K562 (cell line): ENCODE results near the gene PLXNA3. TPM values are rescaled to one million over a fixed set of nuclear protein-coding genes. Genes with fewer than 3 reads are reported as not detected.

Source experiments
- ATAC-seq: fragments of 200-7000 bp; cut with Tn5 transposase; 3 replicates; pipeline ENCODE4 v1.9.1; 2020; ENCODE audit warnings: moderate library complexity
- BruUV-seq: library from RNA; stranded (reverse); fragments of 400-500 nt; replicated peaks from 2 replicates; lab custom pipeline; 2021; lab: Mats Ljungman, UMichigan
- CTCF ChIA-PET: fragments of 300-600 bp; formaldehyde crosslinking; extraction: SDS; loops from one replicate; lab custom pipeline; 2021; ENCODE audit warnings: low intra/inter-chr PET ratio; lab: Yijun Ruan, JAX
- POLR2A ChIA-PET: fragments of 300-600, 350-650 bp; sonication (Branson Sonifier 250); formaldehyde crosslinking; extraction: SDS; loops from one replicate; lab custom pipeline; 2021; ENCODE audit warnings: antibody characterized with exemption, inconsistent platforms; lab: Yijun Ruan, JAX
- DNase-seq, 4 experiments: peaks; one replicate each; pipeline versions ENCODE4 v3.0.0 to v3.0.0-alpha.2; 2011 to 2018; ENCODE audit warnings: low spot score in 3 of 4, mixed read lengths in 3 of 4; ENCODE audit errors: extremely low read depth in 1 of 4
- FAIRE-seq: peaks from 2 replicates; lab custom pipeline; 2011; peaks lifted over from hg19 to GRCh38; lab: Jason Lieb, UNC
- H2AFZ ChIP-seq: 2 replicates; pipeline ENCODE4 v1.6.0; 2011; ENCODE audit warnings: low read depth, low read length, control low read depth, inconsistent platforms
- H3K27ac ChIP-seq: fragments of 200-600 bp; 3 replicates; pipeline ENCODE4 v1.8.0; 2011; ENCODE audit warnings: low read depth, mild to moderate bottlenecking, control low read depth, inconsistent platforms, low read length, moderate library complexity, mixed read lengths; ENCODE audit errors: extremely low read depth
- H3K27me3 ChIP-seq, 2 experiments: fragments of 300-600 bp in 1 of 2; 2 replicates in 1 of 2; 3 replicates in 1 of 2; pipeline versions ENCODE4 v1.6.0 to v1.8.0; 2011; ENCODE audit warnings: inconsistent platforms in 2 of 2, low read length in 2 of 2, mild to moderate bottlenecking in 1 of 2, mixed read lengths in 1 of 2, moderate library complexity in 1 of 2; ENCODE audit not compliant: control insufficient read depth in 2 of 2, insufficient read depth in 2 of 2
- H3K36me3 ChIP-seq: fragments of 300-600 bp; 3 replicates; pipeline ENCODE4 v1.8.0; 2011; ENCODE audit warnings: mild to moderate bottlenecking, low read length, inconsistent platforms; ENCODE audit not compliant: control insufficient read depth, insufficient read depth
- H3K4me1 ChIP-seq, 2 experiments: fragments of 200-600 bp in 1 of 2; replicated peaks in 1 of 2; 2 replicates in 1 of 2; 3 replicates in 1 of 2; pipeline versions ENCODE4 v1.5.1 to v1.8.0; 2011; ENCODE audit warnings: inconsistent platforms in 2 of 2, low read length in 2 of 2, mild to moderate bottlenecking in 1 of 2, mixed read lengths in 1 of 2, moderate library complexity in 1 of 2; ENCODE audit not compliant: control insufficient read depth in 2 of 2, insufficient read depth in 2 of 2
- H3K4me2 ChIP-seq: 2 replicates; pipeline ENCODE4 v1.6.1; 2011; ENCODE audit warnings: low read length, control low read depth, inconsistent platforms, mixed read lengths; ENCODE audit not compliant: insufficient read depth
- H3K4me3 ChIP-seq: fragments of 200-600 bp; sonication (generic), shearing (Covaris generic); 2 replicates; pipeline ENCODE4 v1.5.1; 2016; ENCODE audit warnings: control low read depth, inconsistent platforms
- H3K79me2 ChIP-seq: fragments of 200-600 bp; 3 replicates; pipeline ENCODE4 v1.8.0; 2011; ENCODE audit warnings: low read length, inconsistent platforms; ENCODE audit not compliant: control insufficient read depth, insufficient read depth
- H3K9ac ChIP-seq, 2 experiments: 2 replicates each; pipeline versions ENCODE4 v1.6.0 to v1.6.1; 2011; ENCODE audit warnings: low read depth in 2 of 2, low read length in 2 of 2, control low read depth in 1 of 2, inconsistent platforms in 1 of 2, mild to moderate bottlenecking in 1 of 2, mixed read lengths in 1 of 2; ENCODE audit not compliant: insufficient read depth in 1 of 2
- H3K9me1 ChIP-seq: one replicate; pipeline ENCODE4 v1.6.0; 2011; ENCODE audit warnings: inconsistent platforms, mild to moderate bottlenecking, low read length, moderate library complexity; ENCODE audit not compliant: control insufficient read depth, insufficient read depth
- H3K9me3 ChIP-seq: replicated peaks from 2 replicates; pipeline ENCODE4 v1.5.1; 2011; ENCODE audit warnings: low read depth, low read length, inconsistent platforms; ENCODE audit not compliant: control insufficient read depth, insufficient read depth
- H4K20me1 ChIP-seq: replicated peaks from 2 replicates; pipeline ENCODE4 v1.6.1; 2011; ENCODE audit warnings: low read length, inconsistent platforms, mixed read lengths; ENCODE audit not compliant: control insufficient read depth, insufficient read depth
- HSF4 ChIP-seq: fragments of 250-450 bp; sonication (Bioruptor Pico); IDR thresholded peaks from 2 replicates; pipeline ENCODE4 v2.1.2; 2022; ENCODE audit warnings: mild to moderate bottlenecking, moderate library complexity, borderline replicate concordance
- JUNB ChIP-seq: fragments of 450-650 bp; formaldehyde crosslinking; conservative IDR thresholded peaks from 2 replicates; pipeline ENCODE4 v1.4.0; 2020; ENCODE audit warnings: mild to moderate bottlenecking
- SIX5 ChIP-seq, 2 experiments: IDR thresholded peaks; 2 replicates each; pipeline ENCODE4 v1.6.1; 2011; ENCODE audit warnings: low read length in 2 of 2, borderline replicate concordance in 1 of 2, low read depth in 1 of 2, mild to moderate bottlenecking in 1 of 2, moderate library complexity in 1 of 2; ENCODE audit not compliant: insufficient read depth in 1 of 2
- SP1 ChIP-seq: sonication (generic); formaldehyde crosslinking; IDR thresholded peaks from 2 replicates; pipeline ENCODE4 v1.8.1; 2022; ENCODE audit warnings: mild to moderate bottlenecking, missing genetic modification reagents
- TAF1 ChIP-seq: IDR thresholded peaks from 2 replicates; pipeline ENCODE4 v1.6.1; 2011; ENCODE audit warnings: mild to moderate bottlenecking, low read length, moderate library complexity; ENCODE audit not compliant: insufficient read depth, control insufficient read depth, severe bottlenecking; ENCODE audit errors: extremely low read depth
- ZBTB1 ChIP-seq: sonication (generic); formaldehyde crosslinking; IDR thresholded peaks from 2 replicates; pipeline ENCODE4 v1.8.1; 2023; ENCODE audit warnings: missing genetic modification reagents, low read depth, mild to moderate bottlenecking, borderline replicate concordance
- ZEB2 ChIP-seq: fragments of 450-650 bp; IDR thresholded peaks from 2 replicates; pipeline ENCODE4 v1.6.1; 2016
- ZNF184 ChIP-seq: sonication (generic); formaldehyde crosslinking; IDR thresholded peaks from 2 replicates; pipeline ENCODE4 v1.5.0; 2020; ENCODE audit warnings: missing genetic modification reagents
- ZNF280A ChIP-seq: fragments of 450-650 bp; IDR thresholded peaks from 2 replicates; pipeline ENCODE4 v1.6.1; 2018; ENCODE audit warnings: mild to moderate bottlenecking, low read depth; ENCODE audit not compliant: partially characterized antibody
- ZNF518B ChIP-seq: fragments of 250-450 bp; sonication (Bioruptor Pico); IDR thresholded peaks from 2 replicates; pipeline ENCODE4 v1.5.0; 2021; ENCODE audit warnings: mild to moderate bottlenecking, moderate library complexity
- WGBS: fragments of 100-300 bp; shearing (Covaris generic); methylation state at CpG from one replicate; pipeline ENCODE4 v1.1.6; 2016; ENCODE audit warnings: low coverage, mixed read lengths; ENCODE audit not compliant: insufficient coverage; ENCODE audit errors: missing lambda C conversion rate; 5-methylcytosine and 5-hydroxymethylcytosine counted together
- in situ Hi-C: fragments of 300-500 bp; cut with MboI; formaldehyde crosslinking; loops from 4 replicates; pipeline ENCODE4 v1.15.0; 2018; ENCODE audit warnings: inconsistent platforms, mixed read lengths
- intact Hi-C: fragments of 100-400 bp; cut with micrococcal nuclease; formaldehyde crosslinking; loops from 2 replicates; pipeline ENCODE4 v1.14.2; 2022
- polyA plus RNA-seq, 8 experiments: library from polyadenylated mRNA; depleted of rRNA in 4 of 8; stranded (reverse) in 5 of 8; unstranded in 3 of 8; fragments of >200 nt; fragmentation: Nextera tagmentation in 2 of 8; fragmentation: Illumina TruSeq in 1 of 8; extraction: Ambion mirVana in 2 of 8; extraction: Trizol in 1 of 8; gene quantifications; 2 replicates each; pipeline versions ENCODE4 v1.2.1 to v1.2.3, GENCODE V29; 2011 to 2014; ENCODE audit warnings: inconsistent platforms in 1 of 8, missing spikeins in 1 of 8
- total RNA-seq, 7 experiments: library from RNA; depleted of rRNA in 6 of 7; stranded (reverse); fragments of >200 nt in 6 of 7; fragmentation: Illumina TruSeq in 2 of 7; extraction: Trizol in 2 of 7; gene quantifications; 2 replicates each; pipeline versions ENCODE4 v1.2.1 to v1.2.3, GENCODE V29; 2011 to 2021; ENCODE audit warnings: low replicate concordance in 1 of 7

Gene PLXNA3
- total and polyA plus RNA-seq, 9 of the 15 experiments (the other 6 are each of a cell fraction or from before 2014, with no cell fraction given): 0.32 to 47.8 (median 7.5) TPM

- Histone ChIP-seq H2AFZ (no peak overlapping the region), H3K9ac (no peak overlapping the region), H3K36me3 (peaks cover 30% of the 10 kb centered on the region), H3K9me1 (no peaks in the 10 kb centered on the region), H3K4me1 (peaks cover 48 to 69% of the 10 kb centered on the region in 2 experiments), H3K27me3 (no peaks in the 10 kb centered on the region), H3K4me3 (no peak overlapping the region), H3K9me3 (no peaks in the 10 kb centered on the region), H3K27ac (no peak overlapping the region), H4K20me1 (no peaks in the 10 kb centered on the region), H3K4me2 (no peak overlapping the region), H3K79me2 (peaks cover 43% of the 10 kb centered on the region)
- in situ Hi-C loops (no loop called here), intact Hi-C loops (loop anchor here (5.0 kb wide), 1 partner anchor 36 kb away; the partner anchor contains the start of gene FAM3A)
- no peak for FAIRE-seq
- ChIA-PET POLR2A (interaction anchor here (1.7 kb wide), 1 partner anchor 9 kb away, joined by 5 read pairs; the partner anchor contains the start of gene SLC10A3), CTCF (no interaction called here)
- TF ChIP-seq SP1 (CRISPR knock-in tag) (no peak), ZNF518B (CRISPR knock-in tag) (no peak), HSF4 (CRISPR knock-in tag) (no peak), SIX5 (IDR thresholded peaks at IDR 0.05; ENCODE audit: borderline replicate concordance in 1 of 2, insufficient read depth in 1 of 2, low read depth in 1 of 2, low read length in 2 of 2) (no peak), ZNF184 (no peak), ZEB2 (no peak), JUNB (CRISPR knock-in tag) (no peak), ZNF280A (no peak), ZBTB1 (CRISPR knock-in tag) (no peak), TAF1 (no peak)
- no peak for DNase-seq
- ATAC-seq: no peak
- 90% methylated on average over 3 of the region's 5 CpGs for WGBS
- no TSS peak for BruUV-seq
These were observed 23.1 kb downstream of the PLXNA3 start for GRCh38 chrX:154481195-154481594.
